Nephron (organoid): Measurements from ENCODE around the gene NOL4L.
"Not testable (repeated sequence)": the region's sequence is repeated elsewhere in the genome, so short reads cannot be mapped to it uniquely, and the experiment has no call there.

ENCODE experiments used
- H3K27ac Mint-ChIP-seq, 3 experiments: 2 replicates each; pipeline ENCODE4 v1.8.0; 2020; ENCODE audit warnings: mixed read lengths in 3 of 3, mild to moderate bottlenecking in 2 of 3, moderate library complexity in 1 of 3
- H3K27me3 Mint-ChIP-seq: 2 replicates; pipeline ENCODE4 v1.8.0; 2021; ENCODE audit warnings: low read depth, mild to moderate bottlenecking, moderate library complexity, mixed read lengths
- H3K36me3 Mint-ChIP-seq: 2 replicates; pipeline ENCODE4 v1.8.0; 2020; ENCODE audit warnings: low read depth, mixed read lengths
- H3K4me1 Mint-ChIP-seq: 2 replicates; pipeline ENCODE4 v1.8.0; 2020; ENCODE audit warnings: mixed read lengths
- H3K4me3 Mint-ChIP-seq, 3 experiments: 2 replicates each; pipeline ENCODE4 v1.8.0; 2020; ENCODE audit warnings: mild to moderate bottlenecking in 3 of 3, mixed read lengths in 3 of 3, moderate library complexity in 2 of 3
- H3K9me3 Mint-ChIP-seq: 2 replicates; pipeline ENCODE4 v1.8.0; 2020; ENCODE audit warnings: mixed read lengths
- CTCF ChIP-seq, 3 experiments: fragments of 200-600 bp; sonication (generic); IDR thresholded peaks; one replicate each; pipeline ENCODE4 v1.5.0; 2021; ENCODE audit warnings: antibody characterized with exemption in 3 of 3; ENCODE audit not compliant: unreplicated experiment in 3 of 3

Gene NOL4L

GRCh38 chr20:32578840-32579390, 6.2 kb downstream of the NOL4L start:
- Mint-ChIP-seq H3K4me3 (peak overlapping the region in 1 of 3 experiments; percentile 16), H3K27ac (peak overlapping the region in 2 of 3 experiments; percentile 83 to 86), H3K36me3 (no peaks in the 10 kb centered on the region), H3K4me1 (peaks cover 33% of the 10 kb centered on the region), H3K9me3 (no peaks in the 10 kb centered on the region), H3K27me3 (no peaks in the 10 kb centered on the region)
- TF ChIP-seq CTCF (IDR thresholded peaks at IDR 0.05; ENCODE audit: unreplicated experiment in 3 of 3): no peak

- H3K27me3 Mint-ChIP-seq, H3K9me3 Mint-ChIP-seq, H3K36me3 Mint-ChIP-seq, H3K4me3 Mint-ChIP-seq: not testable (repeated sequence)
- H3K27ac Mint-ChIP-seq: peak overlapping the region in 2 of 3 experiments; percentile 44 to 65
- H3K4me1 Mint-ChIP-seq: peaks cover 35% of the 10 kb centered on the region
Measured at GRCh38 chr20:32578062-32578461, 7.1 kb downstream of the NOL4L start.

GRCh38 chr20:32577657-32578056, 7.5 kb downstream of the NOL4L start:
- no peaks in the 10 kb centered on the region for H3K27me3 Mint-ChIP-seq
- H3K9me3 Mint-ChIP-seq: no peaks in the 10 kb centered on the region
- peak overlapping the region in 2 of 3 experiments; percentile 44 to 65 for H3K27ac Mint-ChIP-seq
- no peak for TF ChIP-seq CTCF (IDR thresholded peaks at IDR 0.05; ENCODE audit: unreplicated experiment in 3 of 3)
- no peak overlapping the region for H3K4me3 Mint-ChIP-seq
- no peaks in the 10 kb centered on the region for H3K36me3 Mint-ChIP-seq
- peaks cover 35% of the 10 kb centered on the region for H3K4me1 Mint-ChIP-seq

- Mint-ChIP-seq H3K4me3 (no peak overlapping the region), H3K27ac (peak overlapping the region; percentile 44 to 49 (median 49)), H3K27me3 (no peaks in the 10 kb centered on the region), H3K36me3 (no peaks in the 10 kb centered on the region), H3K9me3 (no peaks in the 10 kb centered on the region), H3K4me1 (peaks cover 36% of the 10 kb centered on the region)
- TF ChIP-seq CTCF (IDR thresholded peaks at IDR 0.05; ENCODE audit: unreplicated experiment in 3 of 3): peak; percentile 27 to 40 (median 37)
Measured at GRCh38 chr20:32577023-32577422, 8.1 kb downstream of the NOL4L start.

- Mint-ChIP-seq H3K27ac (no peak overlapping the region), H3K27me3 (no peaks in the 10 kb centered on the region), H3K4me3 (no peak overlapping the region), H3K4me1 (peaks cover 36% of the 10 kb centered on the region), H3K36me3 (no peaks in the 10 kb centered on the region), H3K9me3 (no peaks in the 10 kb centered on the region)
- no peak for TF ChIP-seq CTCF (IDR thresholded peaks at IDR 0.05; ENCODE audit: unreplicated experiment in 3 of 3)
Measured at GRCh38 chr20:32576560-32576959, 8.6 kb downstream of the NOL4L start.

GRCh38 chr20:32575805-32576204, 9.3 kb downstream of the NOL4L start:
- H3K27me3 Mint-ChIP-seq: no peaks in the 10 kb centered on the region
- no peak overlapping the region for H3K4me3 Mint-ChIP-seq
- H3K9me3 Mint-ChIP-seq: no peaks in the 10 kb centered on the region
- no peak overlapping the region for H3K27ac Mint-ChIP-seq
- no peak for TF ChIP-seq CTCF (IDR thresholded peaks at IDR 0.05; ENCODE audit: unreplicated experiment in 3 of 3)
- H3K4me1 Mint-ChIP-seq: peaks cover 30% of the 10 kb centered on the region
- H3K36me3 Mint-ChIP-seq: no peaks in the 10 kb centered on the region
